ENCODE measurements around the gene FNBP1L.

GRCh38 chr1:93577536-93578432, 129.9 kb downstream of the FNBP1L start:
- TF ChIP-seq CTCF (IDR thresholded peaks at IDR 0.05) (no peak), EZH2 (IDR thresholded peaks at IDR 0.05) (no peak), EZH2phosphoT487 (IDR thresholded peaks at IDR 0.05) (no peak)

All from neural progenitor cell (in vitro differentiated cells).